Astrocyte of the cerebellum (primary cell): Measurements from ENCODE around the gene THOC2.

Source experiments
- DNase-seq: peaks from one replicate; pipeline ENCODE4 v3.0.0-alpha.2; 2011; ENCODE audit warnings: low read depth
- H3K4me3 ChIP-seq: 2 replicates; pipeline ENCODE4 v1.5.1; 2011; ENCODE audit warnings: mild to moderate bottlenecking, low read depth, low read length, moderate library complexity
- in situ Hi-C: cut with HindIII; loops from 2 replicates; pipeline ENCODE4 v1.10.0; 2017; ENCODE audit warnings: low sequenced_read_pairs
- TF ChIP-seq, protein P1 (sequence below): IDR thresholded peaks from 2 replicates; pipeline ENCODE4 v1.5.1; 2012; ENCODE audit warnings: low read length, low read depth, moderate library complexity, mild to moderate bottlenecking; ENCODE audit errors: missing control alignments

Gene THOC2

DNA sequence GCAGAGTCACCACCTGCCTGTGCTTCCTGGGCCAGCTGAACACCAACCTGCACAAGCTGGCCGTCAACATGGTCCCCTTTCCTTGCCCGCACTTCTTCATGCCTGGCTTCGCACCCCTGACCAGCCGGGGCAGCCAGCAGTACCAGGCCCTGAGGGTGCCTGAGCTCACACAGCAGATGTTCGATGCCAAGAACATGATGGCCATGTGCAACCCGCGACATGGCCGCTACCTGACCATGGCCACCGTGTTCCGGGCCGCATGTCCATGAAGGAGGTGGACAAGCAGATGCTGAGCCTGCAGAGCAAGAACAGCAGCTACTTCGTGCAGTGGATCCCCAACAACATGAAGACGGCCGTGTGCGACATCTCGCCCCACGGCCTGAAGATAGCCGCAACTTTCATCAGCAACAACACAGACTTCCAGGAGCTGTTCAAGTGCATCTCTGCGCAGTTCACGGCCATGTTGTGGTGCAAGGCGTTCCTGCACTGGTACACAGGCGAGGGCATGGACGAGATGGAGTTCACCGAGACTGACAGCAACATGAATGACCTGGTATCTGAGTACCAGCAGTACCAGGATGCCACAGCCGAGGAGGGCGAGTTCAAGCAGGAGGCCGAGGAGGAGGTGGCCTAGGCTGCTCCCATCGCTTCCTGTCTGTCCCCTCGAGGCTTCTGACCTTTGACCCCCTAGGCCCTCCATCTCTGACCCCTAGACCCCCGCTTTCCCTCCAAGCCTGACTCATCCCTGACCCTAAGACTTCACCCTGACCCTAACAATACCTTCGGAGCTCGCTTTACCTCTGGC lies 170.3 kb downstream of the THOC2 start:
- DNase-seq = no peak
- no peak overlapping the region for H3K4me3 ChIP-seq
- in situ Hi-C loops = no loop called here
- TF ChIP-seq, protein P1, sequence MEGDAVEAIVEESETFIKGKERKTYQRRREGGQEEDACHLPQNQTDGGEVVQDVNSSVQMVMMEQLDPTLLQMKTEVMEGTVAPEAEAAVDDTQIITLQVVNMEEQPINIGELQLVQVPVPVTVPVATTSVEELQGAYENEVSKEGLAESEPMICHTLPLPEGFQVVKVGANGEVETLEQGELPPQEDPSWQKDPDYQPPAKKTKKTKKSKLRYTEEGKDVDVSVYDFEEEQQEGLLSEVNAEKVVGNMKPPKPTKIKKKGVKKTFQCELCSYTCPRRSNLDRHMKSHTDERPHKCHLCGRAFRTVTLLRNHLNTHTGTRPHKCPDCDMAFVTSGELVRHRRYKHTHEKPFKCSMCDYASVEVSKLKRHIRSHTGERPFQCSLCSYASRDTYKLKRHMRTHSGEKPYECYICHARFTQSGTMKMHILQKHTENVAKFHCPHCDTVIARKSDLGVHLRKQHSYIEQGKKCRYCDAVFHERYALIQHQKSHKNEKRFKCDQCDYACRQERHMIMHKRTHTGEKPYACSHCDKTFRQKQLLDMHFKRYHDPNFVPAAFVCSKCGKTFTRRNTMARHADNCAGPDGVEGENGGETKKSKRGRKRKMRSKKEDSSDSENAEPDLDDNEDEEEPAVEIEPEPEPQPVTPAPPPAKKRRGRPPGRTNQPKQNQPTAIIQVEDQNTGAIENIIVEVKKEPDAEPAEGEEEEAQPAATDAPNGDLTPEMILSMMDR = no peak

DNA sequence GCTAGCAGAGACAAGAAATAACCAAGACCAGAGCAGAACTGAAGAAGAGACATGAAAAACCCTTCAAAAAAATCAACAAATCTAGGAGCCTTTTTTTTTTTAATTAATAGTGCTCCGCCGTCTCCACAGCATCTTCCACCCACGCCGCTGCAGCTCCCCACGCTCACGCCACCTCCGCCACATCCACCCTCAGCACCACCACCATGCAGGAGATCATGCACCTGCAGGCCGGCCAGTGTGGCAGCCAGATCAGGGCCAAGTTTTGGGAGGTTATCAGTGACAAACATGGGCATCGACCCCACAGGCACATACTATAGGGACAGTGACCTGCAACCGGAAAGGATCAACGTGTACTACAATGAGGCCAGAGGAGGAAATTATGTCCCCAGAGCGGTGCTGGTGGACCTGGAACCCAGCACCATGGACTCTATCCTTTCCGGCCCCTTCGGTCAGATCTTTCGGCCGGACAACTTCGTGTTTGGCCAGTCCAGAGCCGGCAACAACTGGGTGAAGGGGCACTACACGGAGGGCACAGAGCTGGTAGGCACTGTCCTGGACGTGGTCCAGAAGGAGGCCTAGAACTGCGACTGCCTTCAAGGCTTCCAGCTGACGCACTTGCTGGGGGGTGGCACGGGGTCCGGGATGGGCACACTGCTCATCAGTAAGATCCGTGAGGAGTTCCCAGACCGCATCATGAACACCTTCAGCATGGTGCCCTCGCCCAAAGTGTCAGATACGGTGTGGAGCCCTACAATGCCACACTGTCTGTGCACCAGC lies 171.2 kb downstream of the THOC2 start:
- in situ Hi-C loops = no loop called here
- TF ChIP-seq, protein P1 = no peak
- no peak for DNase-seq
- H3K4me3 ChIP-seq = no peak overlapping the region

DNA sequence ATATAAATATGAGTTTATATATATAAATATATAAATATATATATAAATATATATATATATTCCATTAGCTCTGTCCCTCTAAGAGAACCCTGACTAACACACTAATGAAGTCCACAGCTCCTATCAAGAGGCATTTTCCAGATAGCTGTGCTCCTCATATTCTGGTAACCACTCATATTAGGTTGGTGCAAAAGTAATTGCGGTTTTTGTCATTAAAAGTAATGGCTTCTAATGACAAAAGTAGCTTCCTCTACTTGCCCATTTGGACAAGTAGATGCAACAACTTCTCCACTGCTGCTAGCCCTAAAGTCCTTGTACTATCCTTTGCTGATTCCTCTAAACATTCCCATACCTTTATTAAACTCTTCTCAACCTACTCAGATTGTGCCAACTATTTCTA lies 182.0 kb downstream of the THOC2 start:
- in situ Hi-C loops = no loop called here
- H3K4me3 ChIP-seq = no peak overlapping the region
- TF ChIP-seq, protein P1 = no peak
- DNase-seq = no peak
